Measurements from ENCODE around the gene HES6.

- TF ChIP-seq CTCF (IDR thresholded peaks at IDR 0.05) = no peak
- TF ChIP-seq POLR2A (IDR thresholded peaks at IDR 0.05) = no peak
- no peak for TF ChIP-seq EP300 (IDR thresholded peaks at IDR 0.05)
These were observed 49.4 kb downstream of the HES6 start for GRCh38 chr2:238190445-238190844.

Data from upper lobe of left lung (tissue), 4 donors.